BE2C (cell line): ENCODE results near the gene MB21D2.

Experiments
- DNase-seq: peaks from one replicate; pipeline ENCODE4 v3.0.0-alpha.2; 2020
- H3K27me3 ChIP-seq: fragments of 250-450 bp; sonication (Bioruptor Pico); 2 replicates; pipeline ENCODE4 v1.5.1; 2020; ENCODE audit warnings: mild to moderate bottlenecking
- H3K36me3 ChIP-seq: fragments of 250-450 bp; sonication (Bioruptor Pico); 2 replicates; pipeline ENCODE4 v1.5.1; 2020; ENCODE audit warnings: mild to moderate bottlenecking
- H3K4me1 ChIP-seq: fragments of 250-450 bp; sonication (Bioruptor Pico); 2 replicates; pipeline ENCODE4 v1.5.1; 2020
- H3K4me3 ChIP-seq: 2 replicates; pipeline ENCODE4 v1.5.1; 2011; ENCODE audit warnings: low read depth, low read length
- H3K9me3 ChIP-seq: fragments of 250-450 bp; sonication (Bioruptor Pico); 2 replicates; pipeline ENCODE4 v1.5.1; 2020
- CTCF ChIP-seq: IDR thresholded peaks from 2 replicates; pipeline ENCODE4 v1.5.1; 2012; ENCODE audit warnings: mild to moderate bottlenecking, low read depth, low read length

Gene MB21D2

GRCh38 chr3:192843723-192844485 is 73.8 kb downstream of the MB21D2 start:
- no peak for DNase-seq

GRCh38 chr3:192843119-192843518 is 74.5 kb downstream of the MB21D2 start:
- Histone ChIP-seq H3K9me3 (no peaks in the 10 kb centered on the region), H3K4me3 (no peak overlapping the region), H3K36me3 (no peaks in the 10 kb centered on the region), H3K4me1 (no peaks in the 10 kb centered on the region), H3K27me3 (no peaks in the 10 kb centered on the region)
- no peak for TF ChIP-seq CTCF
- no peak for DNase-seq

More at GRCh38 chr3:192843723-192844485, 73.8 kb downstream of the MB21D2 start:
- Histone ChIP-seq H3K4me3 (no peak overlapping the region), H3K36me3 (no peaks in the 10 kb centered on the region), H3K9me3 (no peaks in the 10 kb centered on the region), H3K4me1 (no peaks in the 10 kb centered on the region), H3K27me3 (no peaks in the 10 kb centered on the region)
- no peak for TF ChIP-seq CTCF

- H3K9me3 ChIP-seq = no peaks in the 10 kb centered on the region
- TF ChIP-seq CTCF = no peak
- H3K4me1 ChIP-seq = no peaks in the 10 kb centered on the region
- H3K36me3 ChIP-seq = no peaks in the 10 kb centered on the region
- no peaks in the 10 kb centered on the region for H3K27me3 ChIP-seq
- DNase-seq = no peak
- no peak overlapping the region for H3K4me3 ChIP-seq
Measured at GRCh38 chr3:192842711-192843110, 74.9 kb downstream of the MB21D2 start.

GRCh38 chr3:192842138-192842537 is 75.5 kb downstream of the MB21D2 start:
- TF ChIP-seq CTCF = no peak

GRCh38 chr3:192841428-192841827 is 76.2 kb downstream of the MB21D2 start:
- no peak for TF ChIP-seq CTCF
- H3K4me1 ChIP-seq = no peaks in the 10 kb centered on the region
- DNase-seq = no peak
- H3K9me3 ChIP-seq = no peaks in the 10 kb centered on the region
- no peaks in the 10 kb centered on the region for H3K36me3 ChIP-seq
- no peaks in the 10 kb centered on the region for H3K27me3 ChIP-seq
- no peak overlapping the region for H3K4me3 ChIP-seq

More at GRCh38 chr3:192842138-192842537, 75.5 kb downstream of the MB21D2 start:
- no peak for DNase-seq
- Histone ChIP-seq H3K36me3 (no peaks in the 10 kb centered on the region), H3K4me3 (no peak overlapping the region), H3K27me3 (no peaks in the 10 kb centered on the region), H3K4me1 (no peaks in the 10 kb centered on the region), H3K9me3 (no peaks in the 10 kb centered on the region)

GRCh38 chr3:192840143-192840836 is 77.4 kb downstream of the MB21D2 start:
- TF ChIP-seq CTCF = no peak
- H3K4me1 ChIP-seq = no peaks in the 10 kb centered on the region
- H3K4me3 ChIP-seq = no peak overlapping the region
- no peaks in the 10 kb centered on the region for H3K27me3 ChIP-seq
- H3K9me3 ChIP-seq = no peaks in the 10 kb centered on the region
- no peaks in the 10 kb centered on the region for H3K36me3 ChIP-seq
- DNase-seq = no peak
